Adrenal gland (tissue), 12 donors: ENCODE results near the gene CYCS. TPM values are rescaled to one million over a fixed set of nuclear protein-coding genes. Genes with fewer than 3 reads are reported as not detected.

Experiments
- DNase-seq, 7 donors: peaks; one replicate each; pipeline ENCODE4 v3.0.0-alpha.2; 2019 to 2020
- H3K27ac ChIP-seq, 5 donors: fragments of 200-600 bp; sonication (generic) in 4 of 5; 1 replicate in 3 of 5; 2 replicates in 2 of 5; pipeline versions ENCODE4 v1.5.1 to v1.8.0; 2016 to 2020; ENCODE audit warnings: mild to moderate bottlenecking in 1 of 5
- H3K27me3 ChIP-seq: fragments of 200-600 bp; 2 replicates; pipeline ENCODE4 v1.8.0; 2021
- H3K36me3 ChIP-seq, 2 donors: fragments of 200-600 bp; replicated peaks in 1 of 2; 1 replicate in 1 of 2; 2 replicates in 1 of 2; pipeline versions ENCODE4 v1.5.1 to v1.8.0; 2018 to 2022
- H3K4me1 ChIP-seq, 2 donors: fragments of 200-600 bp; replicated peaks in 1 of 2; 1 replicate in 1 of 2; 2 replicates in 1 of 2; pipeline versions ENCODE4 v1.5.1 to v1.8.0; 2018 to 2021
- H3K4me3 ChIP-seq, 4 donors: fragments of 200-600 bp; sonication (generic) in 3 of 4; one replicate each; pipeline ENCODE4 v1.5.1; 2016 to 2018
- H3K9me3 ChIP-seq, 3 donors: fragments of 200-600 bp; sonication (generic) in 1 of 3; replicated peaks in 1 of 3; 1 replicate in 2 of 3; 2 replicates in 1 of 3; pipeline versions ENCODE4 v1.5.1 to v1.8.0; 2016 to 2021
- POLR2A ChIP-seq, 2 donors: fragments of 450-650 bp; IDR thresholded peaks; one replicate each; pipeline ENCODE4 v1.6.1; 2017; ENCODE audit warnings: antibody characterized with exemption in 2 of 2, mild to moderate bottlenecking in 2 of 2, moderate library complexity in 1 of 2
- WGBS, 4 donors: extraction: QIAGEN DNeasy Blood & Tissue Kit in 2 of 4; methylation state at CpG; one replicate each; pipeline versions ENCODE4 v1.1.5 to v1.1.7; 2013 to 2017; 5-methylcytosine and 5-hydroxymethylcytosine counted together
- intact Hi-C, 2 donors: fragments of 100-400 bp; cut with DNase I; formaldehyde crosslinking; loops; one replicate each; pipeline versions ENCODE4 v1.14.1 to v1.15.0; 2022 to 2023
- polyA plus RNA-seq, 3 donors: library from polyadenylated mRNA; stranded (reverse); fragments of 200-250 nt in 2 of 3; fragments of 350-450 nt in 1 of 3; fragmentation: Illumina TruSeq in 1 of 3; extraction: RNeasy Lipid Tissue Mini Kit (QIAGEN cat#74804) in 1 of 3; gene quantifications; one replicate each; pipeline ENCODE4 v1.2.3, GENCODE V29; 2013 to 2014
- total RNA-seq, 9 donors: library from RNA; depleted of rRNA in 4 of 9; stranded (reverse); fragments of >200 nt in 4 of 9; fragments of 120-200 nt in 1 of 9; fragmentation: NEBNext Ultra II Directional in 1 of 9; extraction: Animal tissue kit (Norgen Biotek cat#: 25700) in 1 of 9; gene quantifications; one replicate each; pipeline versions ENCODE4 v1.1.0 to v1.2.4, GENCODE V29; 2013 to 2023
- TF ChIP-seq, protein P1 (sequence below), 6 experiments: fragments of 450-650 bp in 4 of 6; fragments of 200-600 bp in 2 of 6; sonication (generic) in 1 of 6; IDR thresholded peaks; 1 replicate in 5 of 6; 2 replicates in 1 of 6; pipeline versions ENCODE4 v1.5.1 to v1.8.0; 2016 to 2021; ENCODE audit warnings: antibody characterized with exemption in 6 of 6, mild to moderate bottlenecking in 2 of 6, moderate library complexity in 1 of 6
- donor health status: healthy with polysubstance abuse.
- donor health status: Bipolar disorder and iron deficiency.
- donor health status: DM: yes; HTN: yes; CAD: no.
- donor health status: DM: no; HTN: no; CAD: no.
- donor health status: DM: no; HTN: no; CAD: no.
- donor health status: DM: yes; HTN: yes; CAD: no.

The CYCS gene
- total and polyA plus RNA-seq, 12 donors = 15.0 to 241 (median 53.0) TPM

DNA sequence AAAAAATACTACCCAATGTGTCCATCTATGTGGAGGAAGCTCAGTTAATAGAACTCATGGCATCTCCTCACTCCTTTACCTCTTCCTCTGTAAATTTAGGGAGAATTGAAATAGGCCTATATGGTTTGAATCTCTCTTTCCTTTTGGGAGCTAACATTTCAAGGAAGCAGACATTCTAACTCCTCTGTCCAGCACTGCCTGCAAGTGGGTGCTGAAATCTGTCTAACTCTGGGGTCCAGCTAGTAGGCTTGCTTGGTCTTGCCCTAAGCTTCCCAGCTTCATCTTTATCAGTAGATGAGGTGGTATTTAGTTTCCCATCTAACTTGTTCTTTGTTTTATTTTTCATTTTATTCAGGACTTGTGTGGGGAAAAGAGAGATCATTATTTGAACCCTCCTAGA lies 23.2 kb downstream of the CYCS start:
- H3K4me1 ChIP-seq = no peaks in the 10 kb centered on the region
- no peaks in the 10 kb centered on the region for H3K9me3 ChIP-seq

GRCh38 chr7:25098096-25099046 lies 26.7 kb downstream of the CYCS start:
- Histone ChIP-seq H3K27ac (no peak overlapping the region), H3K9me3 (no peaks in the 10 kb centered on the region), H3K4me3 (no peak overlapping the region), H3K27me3 (no peaks in the 10 kb centered on the region), H3K36me3 (no peaks in the 10 kb centered on the region), H3K4me1 (no peaks in the 10 kb centered on the region)
- 21 to 26% (median 24%) methylated on average over 11 of the region's 11 CpGs for WGBS, 4 donors
- intact Hi-C loops = no loop called here
- DNase-seq = peak; percentile 37 to 70 (median 50)
- TF ChIP-seq, protein P1, sequence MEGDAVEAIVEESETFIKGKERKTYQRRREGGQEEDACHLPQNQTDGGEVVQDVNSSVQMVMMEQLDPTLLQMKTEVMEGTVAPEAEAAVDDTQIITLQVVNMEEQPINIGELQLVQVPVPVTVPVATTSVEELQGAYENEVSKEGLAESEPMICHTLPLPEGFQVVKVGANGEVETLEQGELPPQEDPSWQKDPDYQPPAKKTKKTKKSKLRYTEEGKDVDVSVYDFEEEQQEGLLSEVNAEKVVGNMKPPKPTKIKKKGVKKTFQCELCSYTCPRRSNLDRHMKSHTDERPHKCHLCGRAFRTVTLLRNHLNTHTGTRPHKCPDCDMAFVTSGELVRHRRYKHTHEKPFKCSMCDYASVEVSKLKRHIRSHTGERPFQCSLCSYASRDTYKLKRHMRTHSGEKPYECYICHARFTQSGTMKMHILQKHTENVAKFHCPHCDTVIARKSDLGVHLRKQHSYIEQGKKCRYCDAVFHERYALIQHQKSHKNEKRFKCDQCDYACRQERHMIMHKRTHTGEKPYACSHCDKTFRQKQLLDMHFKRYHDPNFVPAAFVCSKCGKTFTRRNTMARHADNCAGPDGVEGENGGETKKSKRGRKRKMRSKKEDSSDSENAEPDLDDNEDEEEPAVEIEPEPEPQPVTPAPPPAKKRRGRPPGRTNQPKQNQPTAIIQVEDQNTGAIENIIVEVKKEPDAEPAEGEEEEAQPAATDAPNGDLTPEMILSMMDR (IDR thresholded peaks at IDR 0.05) = peak; percentile 61 to 91 (median 64)
- TF ChIP-seq POLR2A (IDR thresholded peaks at IDR 0.05) = no peak

More for the DNA sequence above, 23.2 kb downstream of the CYCS start:
- Histone ChIP-seq H3K4me3 (no peak overlapping the region), H3K27ac (no peak overlapping the region), H3K36me3 (no peaks in the 10 kb centered on the region), H3K27me3 (no peaks in the 10 kb centered on the region)
- DNase-seq = no peak
- TF ChIP-seq, protein P1 (IDR thresholded peaks at IDR 0.05) = no peak
- TF ChIP-seq POLR2A (IDR thresholded peaks at IDR 0.05) = no peak
- intact Hi-C loops = no loop called here

DNA sequence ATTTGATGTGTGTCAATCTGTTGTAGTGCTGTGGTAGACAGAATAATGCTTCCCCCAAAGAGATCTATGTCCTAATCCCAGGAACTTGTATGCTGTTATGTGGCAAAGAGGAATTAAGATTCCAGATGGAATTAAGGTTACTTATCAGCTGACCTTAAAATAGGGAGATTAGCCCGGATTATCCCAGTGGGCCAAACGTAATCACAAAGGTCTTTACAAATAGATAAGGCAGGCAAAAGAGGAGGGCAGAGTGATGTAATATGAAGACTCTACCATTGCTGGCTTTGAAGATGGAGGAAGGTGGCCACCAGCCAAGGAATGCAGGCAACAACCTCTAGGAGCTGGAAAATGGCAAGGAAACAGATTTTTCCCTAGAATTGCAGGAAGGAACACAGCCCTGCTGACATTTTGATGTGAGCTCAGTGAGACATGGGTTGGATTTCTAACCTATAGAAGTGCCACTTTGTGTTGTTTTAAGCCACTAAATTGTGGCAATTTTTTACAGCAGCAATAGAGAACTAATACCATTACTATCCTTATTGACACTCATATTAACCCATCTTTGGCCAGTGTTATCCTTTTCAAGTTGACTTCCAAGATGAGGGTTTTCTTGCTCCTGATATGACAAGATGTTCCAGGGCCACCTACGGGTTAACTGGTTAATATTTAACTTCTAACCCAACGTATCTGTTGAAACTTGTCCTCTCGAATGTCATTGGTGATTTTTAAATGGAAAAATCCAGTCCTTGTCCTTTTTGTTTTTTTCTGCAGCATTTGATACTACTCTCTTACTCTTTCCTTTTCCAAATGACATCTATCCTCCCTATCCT lies 29.3 kb downstream of the CYCS start:
- TF ChIP-seq POLR2A (IDR thresholded peaks at IDR 0.05) = no peak
- TF ChIP-seq, protein P1 (IDR thresholded peaks at IDR 0.05) = no peak
- intact Hi-C loops = no loop called here
- H3K36me3 ChIP-seq = no peaks in the 10 kb centered on the region
- DNase-seq = no peak
- no peaks in the 10 kb centered on the region for H3K27me3 ChIP-seq
- H3K4me1 ChIP-seq = no peaks in the 10 kb centered on the region
- no peak overlapping the region for H3K4me3 ChIP-seq
- WGBS, 4 donors = 51 to 60% (median 52%) methylated on average over 5 of the region's 5 CpGs
- H3K9me3 ChIP-seq = no peaks in the 10 kb centered on the region
- H3K27ac ChIP-seq = no peak overlapping the region

GRCh38 chr7:25093268-25093826 lies 31.7 kb downstream of the CYCS start:
- no peaks in the 10 kb centered on the region for H3K9me3 ChIP-seq
- H3K27ac ChIP-seq = no peak overlapping the region
- intact Hi-C loops = no loop called here
- TF ChIP-seq, protein P1 (IDR thresholded peaks at IDR 0.05) = peak; percentile 17 to 65 (median 47)
- TF ChIP-seq POLR2A (IDR thresholded peaks at IDR 0.05) = no peak
- H3K36me3 ChIP-seq = no peaks in the 10 kb centered on the region
- H3K4me1 ChIP-seq = no peaks in the 10 kb centered on the region
- no peak overlapping the region for H3K4me3 ChIP-seq
- no peaks in the 10 kb centered on the region for H3K27me3 ChIP-seq
- WGBS, 4 donors = 60 to 72% (median 69%) methylated on average over 6 of the region's 6 CpGs
- DNase-seq = peak; percentile 55 to 80 (median 62)
